GM23338 (cell line): Measurements from ENCODE around the gene MALSU1.

Experiments
- EZH2 ChIP-seq: fragments of 200-600 bp; sonication (generic); IDR thresholded peaks from one replicate; pipeline ENCODE4 v1.8.0; 2017; ENCODE audit warnings: antibody characterized with exemption, mild to moderate bottlenecking, low read depth; ENCODE audit not compliant: unreplicated experiment
- JUNB ChIP-seq: IDR thresholded peaks from one replicate; pipeline ENCODE4 v1.6.1; 2016; ENCODE audit warnings: antibody characterized with exemption; ENCODE audit not compliant: unreplicated experiment
- POLR2AphosphoS5 ChIP-seq: IDR thresholded peaks from 2 replicates; pipeline ENCODE4 v1.6.1; 2016; ENCODE audit warnings: antibody characterized with exemption, low read depth
- TF ChIP-seq, protein P1 (sequence below), 2 experiments: fragments of 200-600 bp in 1 of 2; sonication (generic) in 1 of 2; conservative IDR thresholded peaks; 2 replicates each; pipeline versions ENCODE4 v1.5.1 to v1.6.1; 2016 to 2017; ENCODE audit warnings: antibody characterized with exemption in 2 of 2, low read depth in 2 of 2, mild to moderate bottlenecking in 2 of 2, moderate library complexity in 1 of 2
- TF ChIP-seq, protein P2 (sequence below): IDR thresholded peaks from one replicate; pipeline ENCODE4 v1.6.1; 2018; ENCODE audit warnings: antibody characterized with exemption; ENCODE audit not compliant: unreplicated experiment

DNA sequence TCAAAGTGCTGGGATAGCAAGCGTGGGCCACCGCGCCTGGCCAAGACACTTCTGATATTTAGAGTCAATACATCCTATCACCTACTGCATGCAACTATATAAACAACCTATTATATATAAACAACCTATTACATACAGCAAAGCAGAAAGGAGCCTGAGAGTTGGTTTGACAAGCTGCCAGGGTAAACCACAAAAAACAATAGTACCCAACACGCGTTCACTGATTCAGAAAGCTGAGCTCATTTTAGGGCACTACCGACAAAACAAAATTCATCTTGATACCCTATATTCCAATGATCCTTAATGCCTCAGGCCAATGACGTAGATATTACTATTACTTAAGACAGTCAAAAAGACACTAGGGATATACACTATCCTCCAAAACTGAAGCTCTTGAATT lies 16.2 kb downstream of the MALSU1 start:
- TF ChIP-seq, protein P1, sequence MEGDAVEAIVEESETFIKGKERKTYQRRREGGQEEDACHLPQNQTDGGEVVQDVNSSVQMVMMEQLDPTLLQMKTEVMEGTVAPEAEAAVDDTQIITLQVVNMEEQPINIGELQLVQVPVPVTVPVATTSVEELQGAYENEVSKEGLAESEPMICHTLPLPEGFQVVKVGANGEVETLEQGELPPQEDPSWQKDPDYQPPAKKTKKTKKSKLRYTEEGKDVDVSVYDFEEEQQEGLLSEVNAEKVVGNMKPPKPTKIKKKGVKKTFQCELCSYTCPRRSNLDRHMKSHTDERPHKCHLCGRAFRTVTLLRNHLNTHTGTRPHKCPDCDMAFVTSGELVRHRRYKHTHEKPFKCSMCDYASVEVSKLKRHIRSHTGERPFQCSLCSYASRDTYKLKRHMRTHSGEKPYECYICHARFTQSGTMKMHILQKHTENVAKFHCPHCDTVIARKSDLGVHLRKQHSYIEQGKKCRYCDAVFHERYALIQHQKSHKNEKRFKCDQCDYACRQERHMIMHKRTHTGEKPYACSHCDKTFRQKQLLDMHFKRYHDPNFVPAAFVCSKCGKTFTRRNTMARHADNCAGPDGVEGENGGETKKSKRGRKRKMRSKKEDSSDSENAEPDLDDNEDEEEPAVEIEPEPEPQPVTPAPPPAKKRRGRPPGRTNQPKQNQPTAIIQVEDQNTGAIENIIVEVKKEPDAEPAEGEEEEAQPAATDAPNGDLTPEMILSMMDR (conservative IDR thresholded peaks at IDR 0.05; ENCODE audit: low read depth in 2 of 2): no peak
- TF ChIP-seq POLR2AphosphoS5: no peak
- TF ChIP-seq EZH2: no peak
- no peak for TF ChIP-seq JUNB
- TF ChIP-seq, protein P2, sequence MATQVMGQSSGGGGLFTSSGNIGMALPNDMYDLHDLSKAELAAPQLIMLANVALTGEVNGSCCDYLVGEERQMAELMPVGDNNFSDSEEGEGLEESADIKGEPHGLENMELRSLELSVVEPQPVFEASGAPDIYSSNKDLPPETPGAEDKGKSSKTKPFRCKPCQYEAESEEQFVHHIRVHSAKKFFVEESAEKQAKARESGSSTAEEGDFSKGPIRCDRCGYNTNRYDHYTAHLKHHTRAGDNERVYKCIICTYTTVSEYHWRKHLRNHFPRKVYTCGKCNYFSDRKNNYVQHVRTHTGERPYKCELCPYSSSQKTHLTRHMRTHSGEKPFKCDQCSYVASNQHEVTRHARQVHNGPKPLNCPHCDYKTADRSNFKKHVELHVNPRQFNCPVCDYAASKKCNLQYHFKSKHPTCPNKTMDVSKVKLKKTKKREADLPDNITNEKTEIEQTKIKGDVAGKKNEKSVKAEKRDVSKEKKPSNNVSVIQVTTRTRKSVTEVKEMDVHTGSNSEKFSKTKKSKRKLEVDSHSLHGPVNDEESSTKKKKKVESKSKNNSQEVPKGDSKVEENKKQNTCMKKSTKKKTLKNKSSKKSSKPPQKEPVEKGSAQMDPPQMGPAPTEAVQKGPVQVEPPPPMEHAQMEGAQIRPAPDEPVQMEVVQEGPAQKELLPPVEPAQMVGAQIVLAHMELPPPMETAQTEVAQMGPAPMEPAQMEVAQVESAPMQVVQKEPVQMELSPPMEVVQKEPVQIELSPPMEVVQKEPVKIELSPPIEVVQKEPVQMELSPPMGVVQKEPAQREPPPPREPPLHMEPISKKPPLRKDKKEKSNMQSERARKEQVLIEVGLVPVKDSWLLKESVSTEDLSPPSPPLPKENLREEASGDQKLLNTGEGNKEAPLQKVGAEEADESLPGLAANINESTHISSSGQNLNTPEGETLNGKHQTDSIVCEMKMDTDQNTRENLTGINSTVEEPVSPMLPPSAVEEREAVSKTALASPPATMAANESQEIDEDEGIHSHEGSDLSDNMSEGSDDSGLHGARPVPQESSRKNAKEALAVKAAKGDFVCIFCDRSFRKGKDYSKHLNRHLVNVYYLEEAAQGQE: no peak
